GM12801 (cell line): ENCODE measurements around the gene ANXA2R.

ENCODE experiments used
- CTCF ChIP-seq: IDR thresholded peaks from one replicate; pipeline ENCODE4 v1.5.1; 2011; ENCODE audit warnings: control low read depth; ENCODE audit not compliant: insufficient read length; ENCODE audit errors: extremely low read depth

The ANXA2R gene

GRCh38 chr5:43000111-43000840, 39.8 kb downstream of the ANXA2R start:
- no peak for TF ChIP-seq CTCF

GRCh38 chr5:42995360-42995751, 44.8 kb downstream of the ANXA2R start:
- no peak for TF ChIP-seq CTCF

- peak; percentile 51 for TF ChIP-seq CTCF
Observed at GRCh38 chr5:42994555-42995359, 45.4 kb downstream of the ANXA2R start.

- no peak for TF ChIP-seq CTCF
Observed at GRCh38 chr5:42994246-42994554, 45.9 kb downstream of the ANXA2R start.

GRCh38 chr5:42993516-42994245, 46.4 kb downstream of the ANXA2R start:
- no peak for TF ChIP-seq CTCF

GRCh38 chr5:42992088-42992879, 47.8 kb downstream of the ANXA2R start:
- no peak for TF ChIP-seq CTCF

- TF ChIP-seq CTCF, result no peak
Observed at GRCh38 chr5:42991404-42992087, 48.6 kb downstream of the ANXA2R start.
